ENCODE measurements around the gene TFR2. TPM values are rescaled to one million over a fixed set of nuclear protein-coding genes. Genes with fewer than 3 reads are reported as not detected.
A peak's percentile ranks its signal among the peaks of the same experiment; 100 is the strongest.

Gene TFR2
- total and polyA plus RNA-seq, 12 donors = 0.20 to 0.58 (median 0.49) TPM; not detected in 7

DNA sequence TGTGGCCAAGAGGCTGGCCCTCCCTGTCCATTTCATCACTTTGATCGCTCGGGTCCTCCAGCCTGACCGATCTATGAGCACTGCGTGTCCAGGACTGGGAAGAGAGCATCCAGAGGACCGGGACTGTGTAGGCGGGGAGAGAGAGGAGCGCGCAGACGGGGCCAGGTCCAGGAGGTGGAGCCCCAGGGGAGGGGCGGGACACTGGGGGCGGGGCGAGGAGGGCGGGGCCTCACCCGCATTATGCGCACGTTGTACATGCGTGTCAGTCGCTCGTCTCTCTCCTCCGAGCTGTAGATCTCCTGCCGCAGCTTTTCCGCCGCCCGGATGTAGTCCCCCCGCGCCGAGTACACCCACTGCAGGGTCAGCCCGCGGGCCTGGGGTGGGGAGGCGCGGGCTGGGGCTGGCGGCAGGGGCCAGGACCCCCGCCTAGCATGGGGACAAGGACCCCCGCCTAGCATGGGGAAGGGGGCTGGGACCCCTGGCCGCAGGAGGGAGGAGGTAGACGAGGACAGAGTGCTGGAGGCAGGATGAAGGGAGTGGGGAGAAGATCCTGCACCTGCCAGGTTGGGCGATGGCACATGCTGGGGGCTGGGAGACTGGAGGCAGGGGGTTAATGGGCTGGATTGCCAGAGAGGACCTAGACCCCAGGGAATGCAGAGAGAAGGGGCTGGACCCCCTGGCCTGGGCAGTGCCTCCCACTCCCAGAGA, 14.7 kb downstream of the TFR2 start:
- Histone ChIP-seq H3K4me3 (peak overlapping the region in 9 of 10 donors; percentile 13 to 53 (median 42)), H3K9me3 (no peaks in the 10 kb centered on the region), H3K36me3 (peaks cover 0 to under 1% (median 0%) of the 10 kb centered on the region in 9 donors), H3K27me3 (peaks cover 0 to 9% (median 2%) of the 10 kb centered on the region in 7 donors), H3K4me1 (peaks cover 3 to 12% (median 9%) of the 10 kb centered on the region in 9 donors), H3K27ac (peak overlapping the region in 2 of 10 donors; percentile 12 to 79)
- DNase-seq (peak; percentile 77 to 85), ATAC-seq (peak; percentile 90 to 97 (median 96))
- intact Hi-C loops (cut with DNase I) = loop anchor here in 1 of 10 donors (5.0 kb wide), 1 partner anchor 46 kb away; the partner anchor contains the start of gene GNB2
- no peak for TF ChIP-seq CTCF (IDR thresholded peaks at IDR 0.05)
- WGBS, 2 donors = 3 to 4% methylated on average over 36 to 37 of the region's 37 CpGs

DNA sequence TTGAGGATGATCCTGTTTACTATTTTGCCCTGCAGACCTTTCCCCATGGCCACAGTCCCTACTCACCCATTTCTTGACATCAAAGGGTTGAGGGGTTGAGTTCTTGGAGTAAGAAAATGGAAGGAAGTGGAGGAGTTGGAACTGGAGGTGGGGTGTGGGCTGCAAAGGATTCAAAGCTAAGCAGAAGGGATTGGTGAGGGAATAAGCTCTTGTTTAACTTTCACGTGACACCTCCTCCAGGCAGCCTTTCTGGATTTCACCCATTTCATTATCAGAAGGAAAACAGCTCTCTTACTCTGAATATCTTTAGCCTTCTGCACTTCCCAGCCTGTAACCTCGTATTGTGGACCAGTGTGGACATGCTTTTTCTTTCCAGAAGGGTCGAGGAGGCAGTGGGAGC, 15.3 kb downstream of the TFR2 start:
- intact Hi-C loops (cut with DNase I) = loop anchor here in 1 of 10 donors (5.0 kb wide), 1 partner anchor 46 kb away; the partner anchor contains the start of gene GNB2

GRCh38 chr7:100623951-100624824, 17.2 kb downstream of the TFR2 start:
- no peak for DNase-seq
- ATAC-seq = no peak
- peaks cover 3 to 12% (median 9%) of the 10 kb centered on the region in 9 donors for H3K4me1 ChIP-seq
- no peaks in the 10 kb centered on the region for H3K9me3 ChIP-seq
- H3K27me3 ChIP-seq = no peaks in the 10 kb centered on the region
- no peak for TF ChIP-seq CTCF (IDR thresholded peaks at IDR 0.05)
- H3K4me3 ChIP-seq = no peak overlapping the region
- H3K36me3 ChIP-seq = peaks cover 0 to 7% (median 0%) of the 10 kb centered on the region in 9 donors
- intact Hi-C loops (cut with DNase I) = no loop called here
- WGBS, 2 donors = 82 to 91% methylated on average over 15 of the region's 15 CpGs
- no peak overlapping the region for H3K27ac ChIP-seq

More for the DNA sequence above, 15.3 kb downstream of the TFR2 start:
- no peak for ATAC-seq
- Histone ChIP-seq H3K4me3 (peak overlapping the region in 7 of 10 donors; percentile 24 to 53 (median 43)), H3K4me1 (peaks cover 3 to 12% (median 9%) of the 10 kb centered on the region in 9 donors), H3K27ac (no peak overlapping the region), H3K36me3 (peaks cover 0 to 3% (median 0%) of the 10 kb centered on the region in 9 donors), H3K9me3 (no peaks in the 10 kb centered on the region), H3K27me3 (peaks cover 0 to 5% (median 0%) of the 10 kb centered on the region in 7 donors)
- DNase-seq = no peak
- 17 to 21% methylated on average over 3 of the region's 3 CpGs for WGBS, 2 donors
- TF ChIP-seq CTCF (IDR thresholded peaks at IDR 0.05) = no peak

GRCh38 chr7:100621554-100621953, 19.8 kb downstream of the TFR2 start:
- H3K4me1 ChIP-seq = peaks cover 0 to 7% (median 4%) of the 10 kb centered on the region in 9 donors
- no peak overlapping the region for H3K4me3 ChIP-seq
- H3K36me3 ChIP-seq = peaks cover 0 to 7% (median 0%) of the 10 kb centered on the region in 9 donors
- ATAC-seq (no peak), DNase-seq (no peak)
- intact Hi-C loops (cut with DNase I) = no loop called here
- no peak for TF ChIP-seq CTCF (IDR thresholded peaks at IDR 0.05)
- no peaks in the 10 kb centered on the region for H3K27me3 ChIP-seq
- H3K9me3 ChIP-seq = no peaks in the 10 kb centered on the region
- WGBS, 2 donors = 84 to 85% methylated on average over 8 of the region's 8 CpGs
- no peak overlapping the region for H3K27ac ChIP-seq

Measured in heart right ventricle (tissue), 16 donors.